Activated T-cell treated with anti-CD3 and anti-CD28 coated beads, Interleukin-2, amount 50 U/mL, for 24 hours (primary cell): ENCODE data around the gene WDR54.
"Not testable (repeated sequence)": the region's sequence is repeated elsewhere in the genome, so short reads cannot be mapped to it uniquely, and the experiment has no call there.

Source experiments
- DNase-seq: peaks from one replicate; pipeline ENCODE4 v3.0.0-alpha.2; 2020
- H3K27ac Mint-ChIP-seq: 2 replicates; pipeline ENCODE4 v1.8.0; 2020; ENCODE audit warnings: mild to moderate bottlenecking, mixed read lengths
- H3K27me3 Mint-ChIP-seq: 2 replicates; pipeline ENCODE4 v1.8.0; 2020; ENCODE audit warnings: mixed read lengths
- H3K36me3 Mint-ChIP-seq: 2 replicates; pipeline ENCODE4 v1.8.0; 2020; ENCODE audit warnings: low read depth, mixed read lengths
- H3K4me1 Mint-ChIP-seq: 2 replicates; pipeline ENCODE4 v1.8.0; 2020; ENCODE audit warnings: low read depth, mixed read lengths
- H3K4me3 Mint-ChIP-seq: 2 replicates; pipeline ENCODE4 v1.8.0; 2020; ENCODE audit warnings: mild to moderate bottlenecking, moderate library complexity, mixed read lengths
- H3K9me3 Mint-ChIP-seq: 2 replicates; pipeline ENCODE4 v1.8.0; 2020; ENCODE audit warnings: mixed read lengths

The WDR54 gene

DNA sequence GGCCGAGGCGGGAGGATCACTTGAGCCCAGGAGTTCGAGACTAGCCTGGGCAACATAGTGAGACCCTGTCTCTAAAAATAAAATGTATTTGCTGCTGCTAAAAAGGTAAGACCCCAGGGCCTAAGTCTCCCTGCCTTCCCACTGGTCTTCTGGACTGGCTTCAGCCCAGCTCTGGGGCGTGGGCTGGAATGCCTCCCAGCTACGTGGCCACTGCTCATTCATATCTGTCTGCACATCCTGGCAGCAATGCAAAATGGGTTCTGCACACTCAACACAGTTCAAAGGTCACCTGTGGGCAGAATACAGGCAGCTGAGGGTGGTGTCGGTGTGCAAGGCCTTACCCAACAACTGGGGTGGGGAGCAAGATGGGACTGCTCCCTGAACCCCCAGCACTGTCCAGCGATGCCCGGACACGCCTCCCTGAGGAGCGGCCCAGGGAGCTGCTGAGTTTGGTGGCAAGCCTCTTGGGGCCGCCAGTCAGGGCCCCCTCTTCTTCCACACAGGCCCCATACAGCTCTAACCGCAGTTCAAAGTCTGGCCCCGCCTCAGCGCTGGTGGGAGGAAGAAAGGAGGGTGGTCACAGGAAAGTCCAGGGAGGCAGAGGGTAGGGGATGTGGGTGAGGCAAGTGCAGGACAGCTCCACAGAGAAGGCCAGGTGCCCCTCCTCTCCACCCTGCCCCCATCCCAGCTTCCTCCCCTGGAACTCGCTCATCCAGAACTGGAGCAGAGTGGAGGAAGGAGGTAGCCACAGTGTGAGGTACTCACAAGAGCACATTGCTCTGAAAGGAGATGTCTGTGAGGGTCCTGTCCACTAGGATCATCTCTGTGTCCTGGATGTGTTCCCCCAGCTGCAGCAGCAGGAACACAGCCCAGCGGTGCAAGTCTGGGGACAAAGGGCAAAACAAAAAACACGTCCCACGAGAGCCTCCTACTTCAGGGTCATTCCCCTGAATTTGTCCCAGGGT lies 8.2 kb downstream of the WDR54 start:
- H3K27ac Mint-ChIP-seq = no peak overlapping the region
- no peak overlapping the region for H3K4me3 Mint-ChIP-seq
- no peaks in the 10 kb centered on the region for H3K4me1 Mint-ChIP-seq
- DNase-seq = no peak
- H3K27me3 Mint-ChIP-seq = no peaks in the 10 kb centered on the region
- no peaks in the 10 kb centered on the region for H3K9me3 Mint-ChIP-seq
- peaks cover 20% of the 10 kb centered on the region for H3K36me3 Mint-ChIP-seq

DNA sequence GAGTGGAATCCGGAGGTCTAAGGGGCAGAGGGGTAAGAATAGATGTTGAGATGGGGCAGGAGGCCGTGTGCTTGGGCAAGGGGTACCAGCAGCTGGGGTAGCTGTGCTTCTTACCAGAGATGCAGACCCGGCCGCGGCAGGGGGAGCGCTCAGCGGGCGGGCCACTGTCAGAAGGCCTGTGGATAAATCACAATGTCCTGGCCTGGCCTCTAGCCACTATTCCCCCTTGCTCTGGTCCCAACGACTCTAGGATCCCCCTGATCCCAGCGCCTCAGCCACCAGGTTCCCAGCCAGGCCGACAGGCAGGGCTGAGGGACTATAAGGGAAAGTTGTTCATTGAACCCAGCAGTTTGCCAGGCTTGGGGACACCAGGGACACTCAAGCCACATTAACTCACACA lies 9.0 kb downstream of the WDR54 start:
- H3K36me3 Mint-ChIP-seq = peaks cover 13% of the 10 kb centered on the region
- no peak overlapping the region for H3K4me3 Mint-ChIP-seq
- H3K9me3 Mint-ChIP-seq = no peaks in the 10 kb centered on the region
- H3K27ac Mint-ChIP-seq = no peak overlapping the region
- H3K27me3 Mint-ChIP-seq = no peaks in the 10 kb centered on the region
- no peaks in the 10 kb centered on the region for H3K4me1 Mint-ChIP-seq
- DNase-seq = no peak

DNA sequence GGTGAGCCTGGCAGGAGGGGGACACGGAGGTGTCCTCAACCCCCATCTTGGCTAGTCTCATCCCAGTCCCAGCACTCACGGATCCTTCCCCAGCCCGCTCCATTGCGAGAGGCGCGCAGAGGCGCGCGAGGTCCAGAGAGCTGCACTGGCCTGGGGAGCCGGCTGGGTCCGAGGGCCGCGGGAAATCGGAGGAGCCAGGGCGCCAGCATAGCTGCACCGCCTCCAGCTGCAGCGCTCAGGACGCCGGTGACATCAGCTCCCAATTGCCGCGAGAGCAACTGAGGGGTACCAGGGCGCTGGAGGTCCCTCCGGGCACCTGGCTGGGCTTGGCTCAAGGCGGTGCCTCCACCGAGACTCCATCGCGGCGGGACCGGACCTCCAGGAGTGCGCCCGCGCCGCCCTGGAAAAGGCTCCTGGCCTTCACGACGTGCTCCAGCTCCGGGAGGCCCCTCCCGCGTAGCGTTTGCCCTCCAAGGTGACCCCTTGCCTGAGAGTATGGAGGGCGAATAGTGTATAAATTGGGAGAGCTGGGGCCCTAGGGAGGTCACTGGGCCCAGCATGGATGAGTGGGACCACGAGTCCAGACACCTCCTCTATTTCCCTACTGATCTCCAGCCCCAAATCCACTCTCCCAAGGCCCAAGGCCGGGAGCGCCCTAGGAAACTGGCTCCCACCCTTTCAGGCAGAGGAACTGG lies 14.7 kb downstream of the WDR54 start:
- Mint-ChIP-seq H3K36me3 (no peaks in the 10 kb centered on the region), H3K27ac (no peak overlapping the region), H3K9me3 (no peaks in the 10 kb centered on the region), H3K27me3 (peaks cover 27% of the 10 kb centered on the region), H3K4me3 (no peak overlapping the region), H3K4me1 (peaks cover 10% of the 10 kb centered on the region)
- no peak for DNase-seq

- peaks cover 32% of the 10 kb centered on the region for H3K27me3 Mint-ChIP-seq
- peaks cover 11% of the 10 kb centered on the region for H3K4me1 Mint-ChIP-seq
- no peaks in the 10 kb centered on the region for H3K9me3 Mint-ChIP-seq
- DNase-seq = no peak
- no peak overlapping the region for H3K4me3 Mint-ChIP-seq
- no peaks in the 10 kb centered on the region for H3K36me3 Mint-ChIP-seq
- no peak overlapping the region for H3K27ac Mint-ChIP-seq
Measured at GRCh38 chr2:74436848-74437695, 15.5 kb downstream of the WDR54 start.

GRCh38 chr2:74438248-74438647 lies 16.7 kb downstream of the WDR54 start:
- DNase-seq = no peak
- no peaks in the 10 kb centered on the region for H3K36me3 Mint-ChIP-seq
- no peak overlapping the region for H3K4me3 Mint-ChIP-seq
- no peak overlapping the region for H3K27ac Mint-ChIP-seq
- no peaks in the 10 kb centered on the region for H3K9me3 Mint-ChIP-seq
- peaks cover 41% of the 10 kb centered on the region for H3K27me3 Mint-ChIP-seq
- peaks cover 15% of the 10 kb centered on the region for H3K4me1 Mint-ChIP-seq

GRCh38 chr2:74439373-74439772 lies 17.8 kb downstream of the WDR54 start:
- no peak for DNase-seq
- Mint-ChIP-seq H3K4me1 (peaks cover 15% of the 10 kb centered on the region), H3K9me3 (no peaks in the 10 kb centered on the region), H3K36me3 (no peaks in the 10 kb centered on the region), H3K27me3 (peaks cover 45% of the 10 kb centered on the region), H3K27ac (no peak overlapping the region), H3K4me3 (no peak overlapping the region)

GRCh38 chr2:74439803-74440377 lies 18.4 kb downstream of the WDR54 start:
- H3K27me3 Mint-ChIP-seq = peaks cover 49% of the 10 kb centered on the region
- no peaks in the 10 kb centered on the region for H3K36me3 Mint-ChIP-seq
- no peak for DNase-seq
- peak overlapping the region; percentile 43 for H3K4me3 Mint-ChIP-seq
- H3K27ac Mint-ChIP-seq = no peak overlapping the region
- H3K9me3 Mint-ChIP-seq = no peaks in the 10 kb centered on the region
- H3K4me1 Mint-ChIP-seq = peaks cover 15% of the 10 kb centered on the region

- Mint-ChIP-seq H3K27ac (no peak overlapping the region), H3K4me1 (peaks cover 15% of the 10 kb centered on the region), H3K27me3 (peaks cover 51% of the 10 kb centered on the region), H3K4me3 (peak overlapping the region; percentile 43), H3K9me3 (no peaks in the 10 kb centered on the region), H3K36me3 (no peaks in the 10 kb centered on the region)
- DNase-seq = peak; percentile 62
Measured at GRCh38 chr2:74440378-74441169, 19.0 kb downstream of the WDR54 start.

DNA sequence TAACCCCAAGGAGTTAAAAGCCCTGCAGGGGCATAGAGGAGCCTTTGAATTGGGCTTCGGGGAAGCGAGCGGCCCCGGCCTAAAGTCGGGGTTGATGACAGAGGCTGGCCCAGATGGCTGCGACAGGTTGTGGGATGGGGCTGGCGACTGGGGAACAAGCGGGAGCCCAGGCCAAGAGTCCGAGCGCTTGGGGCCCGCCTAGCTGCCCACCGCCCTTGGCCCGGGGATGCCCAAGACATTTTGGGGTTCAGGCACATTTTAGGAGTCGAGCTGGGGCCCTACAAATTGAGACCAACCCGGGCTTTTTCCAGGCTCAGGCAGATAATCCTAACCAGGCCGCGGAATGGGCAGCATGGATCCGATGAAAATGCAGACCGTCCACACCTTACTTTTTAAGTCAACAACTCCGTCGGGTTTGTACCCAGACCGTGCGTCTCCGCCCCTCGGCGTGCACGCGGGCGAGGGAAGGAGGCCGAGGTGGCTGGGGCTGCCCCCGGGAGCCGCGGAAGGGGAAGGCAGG lies 19.7 kb downstream of the WDR54 start:
- H3K4me1 Mint-ChIP-seq = peaks cover 15% of the 10 kb centered on the region
- no peaks in the 10 kb centered on the region for H3K9me3 Mint-ChIP-seq
- peak overlapping the region; percentile 35 for H3K4me3 Mint-ChIP-seq
- peaks cover 51% of the 10 kb centered on the region for H3K27me3 Mint-ChIP-seq
- no peak overlapping the region for H3K27ac Mint-ChIP-seq
- DNase-seq = peak; percentile 53
- H3K36me3 Mint-ChIP-seq = no peaks in the 10 kb centered on the region

DNA sequence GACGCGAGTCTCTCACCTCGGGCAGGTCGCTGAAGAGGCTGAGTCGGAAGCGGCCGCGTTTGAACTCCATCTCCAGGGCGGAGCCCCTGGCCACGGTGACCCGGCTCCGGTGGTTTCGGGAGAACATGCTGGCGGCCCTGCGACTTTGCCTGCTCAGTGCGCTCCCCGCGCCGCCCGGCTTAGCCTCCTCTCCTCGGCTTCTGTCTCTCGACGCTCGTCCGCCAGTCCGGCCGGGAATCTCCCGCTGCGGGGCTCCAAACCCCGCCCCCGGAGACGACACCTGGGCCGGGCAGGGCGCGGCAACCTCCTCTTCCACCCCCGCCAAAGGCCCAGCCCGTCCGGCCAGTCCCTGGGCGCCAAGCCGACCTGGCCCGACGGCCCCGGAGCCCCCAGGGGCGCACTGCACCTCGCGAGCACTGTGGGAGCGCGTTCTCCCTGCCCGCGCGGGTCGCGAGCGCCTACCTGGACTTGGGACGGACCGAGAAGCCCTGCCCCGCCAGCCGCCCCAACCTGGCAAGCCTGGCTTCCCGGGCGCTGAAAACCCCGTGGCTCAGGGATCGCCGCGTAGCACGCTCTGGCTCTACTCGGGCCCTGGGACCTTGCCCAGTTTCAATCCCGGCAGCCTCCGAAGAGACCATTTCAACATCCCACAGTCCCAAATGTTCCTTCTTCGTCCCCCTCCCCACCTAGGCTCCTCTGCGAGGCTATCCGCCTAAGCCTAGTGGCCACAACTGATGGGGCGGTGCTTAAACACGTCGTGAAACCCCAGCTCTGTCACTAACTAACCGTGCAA lies 20.4 kb downstream of the WDR54 start, which contains the start of gene RTKN:
Gene RTKN (minus strand): TSS at position 248 of the 793 bp plus-strand sequence. CDS start 121 bp downstream, at position 127.
- H3K4me1 Mint-ChIP-seq = peaks cover 15% of the 10 kb centered on the region
- H3K27ac Mint-ChIP-seq = no peak within 1 kb of the TSS
- no peaks in the 10 kb centered on the region for H3K36me3 Mint-ChIP-seq
- H3K27me3 Mint-ChIP-seq = peaks cover 51% of the 10 kb centered on the region
- H3K9me3 Mint-ChIP-seq = no peaks in the 10 kb centered on the region
- DNase-seq = peak; percentile 43
- H3K4me3 Mint-ChIP-seq = peak within 1 kb of the TSS; percentile 54

GRCh38 chr2:74442483-74443297 lies 21.2 kb downstream of the WDR54 start:
- H3K36me3 Mint-ChIP-seq, DNase-seq, H3K27ac Mint-ChIP-seq, H3K9me3 Mint-ChIP-seq: not testable (repeated sequence)
- peaks cover 15% of the 10 kb centered on the region for H3K4me1 Mint-ChIP-seq
- H3K4me3 Mint-ChIP-seq = peak overlapping the region; percentile 54
- H3K27me3 Mint-ChIP-seq = peaks cover 51% of the 10 kb centered on the region
